Globus pallidus (tissue), 1 donor: ENCODE data around the gene SPEG.
"Not testable (repeated sequence)": the region's sequence is repeated elsewhere in the genome, so short reads cannot be mapped to it uniquely, and the experiment has no call there.

Source experiments
- DNase-seq: peaks from one replicate; pipeline ENCODE4 v3.0.0-alpha.2; 2015; ENCODE audit warnings: low spot score

Gene SPEG

DNA sequence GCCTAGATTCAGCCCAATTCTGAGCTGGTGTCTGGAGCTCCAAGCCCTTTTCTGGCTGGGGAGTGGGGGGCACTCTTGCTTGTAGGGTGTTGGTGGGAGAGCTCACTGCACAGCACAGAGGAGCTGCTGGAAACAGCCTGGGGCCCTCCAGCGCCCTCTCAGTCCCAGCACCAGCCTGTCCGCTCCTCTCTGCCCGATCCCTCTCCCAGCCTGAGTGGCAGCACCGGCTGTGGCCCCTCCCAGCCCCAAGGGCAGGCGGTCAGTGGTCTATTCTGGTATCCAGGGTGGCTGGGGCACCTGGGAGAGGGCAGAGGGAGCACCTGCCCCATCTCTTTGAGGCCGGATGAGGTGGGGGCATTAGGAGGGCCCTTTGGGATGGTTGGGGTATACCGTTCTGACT is 29.7 kb upstream of the SPEG start:
- no peak for DNase-seq

DNA sequence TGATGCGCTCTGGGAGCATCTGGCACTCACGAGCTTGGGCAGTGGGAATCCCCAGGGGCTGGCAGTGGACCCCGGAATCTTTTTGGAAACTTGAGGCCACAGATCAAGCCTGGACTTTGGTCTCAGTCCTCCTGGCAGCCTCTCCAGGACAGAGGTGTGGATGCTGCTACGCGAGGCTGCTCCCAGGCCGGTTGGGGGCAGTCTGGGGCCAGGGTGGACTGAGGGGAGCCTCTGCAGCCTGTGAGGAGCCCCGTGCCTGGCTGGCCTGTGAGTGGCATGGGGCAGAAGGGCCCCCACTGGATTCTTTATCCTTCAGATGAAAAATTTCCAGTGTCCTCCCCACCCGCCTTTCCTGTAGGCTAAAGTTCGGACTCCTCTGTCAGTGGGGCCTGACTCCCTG is 29.2 kb upstream of the SPEG start:
- DNase-seq = no peak

DNA sequence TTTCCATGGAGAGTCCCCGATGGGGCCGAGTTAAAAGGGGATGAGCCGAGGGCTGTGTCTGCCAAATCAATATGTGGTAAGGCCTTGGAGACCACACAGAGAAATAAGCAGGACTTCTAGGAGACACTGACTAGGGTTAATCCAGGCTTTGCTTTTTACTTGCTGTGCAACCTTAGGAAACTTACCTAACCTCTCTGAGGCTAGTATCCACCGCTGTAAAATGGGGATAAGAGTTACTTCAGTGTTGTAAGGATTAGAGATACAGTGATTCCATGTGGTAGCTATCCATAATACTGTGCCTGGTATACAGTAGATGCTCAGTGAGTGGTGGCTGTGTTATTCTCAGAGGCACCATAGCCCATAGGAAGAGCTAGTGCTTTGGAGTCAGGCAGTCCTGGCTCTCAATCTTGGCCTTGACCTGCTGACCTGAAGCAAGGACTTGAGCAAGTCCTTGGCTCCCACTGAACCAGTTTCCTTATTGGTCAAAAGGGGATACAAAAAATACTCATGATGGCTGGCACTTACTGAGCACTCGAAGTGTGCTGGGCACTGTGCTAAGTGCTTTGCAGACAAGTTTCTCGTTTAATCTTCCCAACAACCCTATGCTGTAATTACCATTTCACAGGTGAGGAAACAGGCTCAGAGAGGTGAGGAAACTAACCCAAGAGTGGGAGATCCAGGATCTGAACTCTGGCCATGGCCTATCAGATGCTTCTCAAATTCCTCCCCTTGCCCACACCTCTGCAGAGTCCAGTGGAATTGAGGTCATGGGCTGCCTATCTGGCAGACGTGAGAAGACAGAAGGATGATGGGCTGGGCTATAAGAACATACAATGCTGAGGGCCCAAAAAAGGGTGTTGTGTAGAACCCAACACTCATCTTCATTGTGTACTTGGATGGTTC is 28.4 kb upstream of the SPEG start:
- DNase-seq = no peak

DNA sequence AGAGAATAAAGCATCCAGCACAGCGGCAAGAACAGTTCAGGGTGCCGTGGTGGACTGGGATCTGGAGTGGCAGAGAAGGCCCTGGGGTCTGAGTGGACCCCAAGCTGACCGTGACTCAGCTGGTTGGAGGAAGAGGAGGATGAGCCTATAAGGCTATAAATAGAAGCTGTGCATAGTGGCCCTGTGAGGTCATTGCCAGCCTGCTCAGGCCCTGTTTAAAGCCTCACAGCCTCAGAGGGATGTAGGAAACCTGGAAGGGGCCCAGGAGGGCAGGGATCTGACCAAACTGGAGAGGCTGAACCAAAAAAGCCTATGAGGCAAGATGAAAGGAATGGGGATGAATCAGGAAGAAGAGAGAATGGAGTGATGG is 27.8 kb upstream of the SPEG start:
- DNase-seq = no peak

DNA sequence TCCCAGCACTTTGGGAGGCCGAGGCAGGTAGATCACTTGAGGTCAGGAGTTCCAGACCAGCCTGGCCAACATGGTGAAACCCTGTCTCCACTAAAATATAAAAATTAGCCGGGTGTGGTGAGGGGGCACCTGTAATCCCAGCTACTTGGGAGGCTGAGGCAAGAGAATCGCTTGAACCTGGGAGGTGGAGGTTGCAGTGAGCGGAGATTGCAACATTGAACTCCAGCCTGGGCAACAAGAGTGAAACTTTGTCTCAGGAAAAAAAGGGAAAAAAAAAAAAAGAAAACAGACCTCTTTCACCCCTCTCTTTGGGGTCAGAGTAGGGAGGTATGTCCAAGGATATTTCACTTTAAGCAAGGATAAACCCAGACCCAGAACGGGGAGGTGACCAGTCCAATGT is 27.3 kb upstream of the SPEG start:
- DNase-seq = not testable (repeated sequence)

DNA sequence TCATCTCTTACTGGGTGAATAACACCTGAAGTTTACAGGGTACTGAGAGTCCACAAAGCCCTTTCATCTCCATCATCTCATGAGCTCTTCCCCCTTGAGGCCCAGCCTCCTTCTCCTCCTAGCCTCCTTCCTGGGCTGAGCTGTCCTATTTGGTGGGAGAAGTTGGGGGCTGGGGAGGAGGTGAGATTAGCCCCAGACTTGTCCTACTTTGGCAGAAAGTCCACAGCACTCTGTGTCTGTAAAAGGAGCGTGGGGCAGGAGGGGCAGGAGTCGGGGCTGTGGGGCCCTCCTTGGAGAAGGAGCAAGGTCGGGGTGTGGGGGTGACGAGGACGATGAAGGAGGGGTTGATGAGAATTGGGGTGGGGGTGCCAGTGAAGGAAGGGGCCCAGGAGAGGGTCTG is 26.4 kb upstream of the SPEG start:
- no peak for DNase-seq

DNA sequence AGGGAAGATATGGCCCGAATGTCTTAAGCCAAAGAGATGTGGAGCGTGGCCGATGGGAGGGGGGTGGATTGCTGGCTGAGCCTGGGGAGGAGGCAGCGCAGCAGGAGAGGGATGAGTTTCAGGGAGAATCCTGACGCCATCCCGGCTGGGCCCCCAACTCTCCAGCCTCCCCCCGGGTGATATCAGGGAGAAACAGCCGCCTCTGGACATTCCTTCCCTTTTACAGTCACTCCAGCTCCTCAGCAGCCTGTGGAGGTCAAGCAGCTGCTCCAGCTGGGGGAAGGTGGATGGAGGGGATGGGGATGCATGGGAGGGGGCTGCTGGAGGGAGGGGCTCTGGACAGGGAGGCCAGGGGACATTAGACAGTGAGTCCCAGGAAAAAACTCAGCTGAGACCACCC is 26.0 kb upstream of the SPEG start:
- DNase-seq = no peak

DNA sequence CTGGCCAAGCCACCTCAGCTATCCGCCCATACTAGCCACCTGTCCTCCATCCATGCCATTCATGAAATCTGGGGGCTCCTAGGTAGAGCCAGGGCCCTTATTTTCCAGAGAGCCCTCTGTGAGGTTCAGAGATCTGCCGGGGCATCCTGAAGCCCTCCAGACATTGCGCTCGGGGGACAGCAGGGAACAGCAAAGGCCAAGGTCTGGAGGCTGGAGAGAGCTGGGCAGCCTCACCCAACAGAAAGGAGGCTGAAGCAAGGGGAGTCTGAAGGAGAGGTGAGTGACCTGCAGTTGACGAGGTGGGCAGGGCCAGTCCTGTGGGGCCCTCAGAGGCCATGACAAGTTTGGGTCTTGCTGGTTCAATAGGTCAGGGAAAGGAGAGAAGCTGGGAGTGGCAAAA is 25.0 kb upstream of the SPEG start:
- DNase-seq = no peak

DNA sequence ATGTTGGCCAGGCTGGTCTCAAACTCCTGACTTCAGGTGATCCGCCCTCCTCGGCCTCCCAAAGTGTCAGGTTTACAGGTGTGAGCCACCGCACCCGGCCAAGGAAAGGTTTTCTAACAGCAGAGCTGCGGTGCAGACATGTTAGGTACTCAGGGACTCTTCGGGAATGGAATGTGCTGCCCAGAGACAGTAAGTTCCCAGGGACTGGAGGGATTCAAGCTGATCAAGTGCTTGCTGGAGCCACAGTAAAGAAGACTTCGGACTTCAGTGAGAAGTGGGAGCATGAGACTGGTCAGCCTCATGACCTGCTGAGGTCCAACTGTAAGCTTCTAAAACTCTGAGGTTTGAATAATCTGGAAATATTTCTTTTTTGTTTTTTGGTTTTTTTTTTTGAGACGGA is 24.3 kb upstream of the SPEG start:
- DNase-seq = no peak

DNA sequence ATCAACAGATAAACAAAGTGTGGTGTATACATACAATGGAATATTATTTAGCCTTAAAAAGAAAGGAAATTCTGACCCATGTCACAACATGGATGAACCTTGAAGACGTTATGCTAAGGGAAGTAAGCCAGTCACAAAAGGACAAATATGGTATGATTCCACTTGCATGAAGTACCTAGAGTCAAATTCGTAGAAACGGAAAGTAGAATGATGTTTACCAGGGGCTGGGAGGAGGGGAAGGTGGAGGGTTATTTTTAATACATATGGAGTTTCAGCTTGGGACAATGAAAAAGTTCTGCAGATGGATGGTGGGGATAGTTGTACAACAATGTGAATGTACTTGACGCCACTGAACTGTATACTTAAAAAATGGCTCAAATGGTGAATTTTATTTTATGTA is 19.8 kb upstream of the SPEG start:
- no peak for DNase-seq

DNA sequence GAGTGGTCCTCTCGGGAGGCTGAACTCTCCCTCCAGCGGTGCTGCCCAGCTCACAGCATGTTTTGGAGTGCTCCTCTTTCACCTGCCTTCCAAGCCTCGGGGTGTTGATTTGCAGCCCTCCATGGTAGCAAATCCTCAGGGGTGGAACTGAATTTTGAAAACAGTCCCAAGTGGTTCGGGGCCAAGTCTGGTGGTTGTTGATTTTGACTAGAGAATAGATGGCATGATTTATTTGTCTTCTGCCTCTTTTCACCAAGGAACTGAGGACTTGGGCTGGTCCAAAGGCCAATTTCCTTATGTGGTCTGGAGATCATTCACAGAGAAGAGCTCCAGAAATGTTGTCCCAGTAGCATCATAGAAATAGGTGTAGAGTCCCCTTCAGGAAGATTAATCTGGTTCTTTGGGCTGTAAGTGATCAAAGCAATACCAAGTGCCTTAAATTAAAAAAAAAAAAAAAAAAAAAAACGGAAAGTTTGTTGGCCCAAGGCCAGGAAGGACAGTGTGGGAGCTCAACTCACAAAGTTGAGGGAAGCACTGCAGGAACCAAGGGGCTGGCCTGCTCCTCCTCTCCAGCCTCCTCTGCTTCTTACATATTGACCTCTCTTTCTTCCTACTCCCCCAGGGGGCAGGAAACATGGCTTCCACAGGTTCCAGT is 18.9 kb upstream of the SPEG start:
- DNase-seq = no peak

DNA sequence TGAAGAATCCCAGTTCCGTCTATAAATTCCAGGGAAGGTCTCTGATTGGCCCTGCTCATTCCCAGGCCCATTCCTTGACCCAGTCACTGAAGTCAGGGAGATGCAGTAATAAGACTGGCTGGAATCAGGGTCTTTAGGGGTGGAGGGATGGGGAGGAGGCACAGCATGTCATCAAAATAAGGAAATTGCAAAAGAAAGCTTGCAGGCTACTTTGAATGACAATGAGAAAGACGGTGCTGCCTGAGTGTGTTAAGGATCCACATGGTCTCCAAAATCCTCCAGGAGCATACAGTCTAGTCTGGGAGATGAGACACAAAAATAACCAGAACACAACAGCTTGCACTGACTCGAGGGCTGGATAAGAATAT is 18.4 kb upstream of the SPEG start:
- DNase-seq = no peak

DNA sequence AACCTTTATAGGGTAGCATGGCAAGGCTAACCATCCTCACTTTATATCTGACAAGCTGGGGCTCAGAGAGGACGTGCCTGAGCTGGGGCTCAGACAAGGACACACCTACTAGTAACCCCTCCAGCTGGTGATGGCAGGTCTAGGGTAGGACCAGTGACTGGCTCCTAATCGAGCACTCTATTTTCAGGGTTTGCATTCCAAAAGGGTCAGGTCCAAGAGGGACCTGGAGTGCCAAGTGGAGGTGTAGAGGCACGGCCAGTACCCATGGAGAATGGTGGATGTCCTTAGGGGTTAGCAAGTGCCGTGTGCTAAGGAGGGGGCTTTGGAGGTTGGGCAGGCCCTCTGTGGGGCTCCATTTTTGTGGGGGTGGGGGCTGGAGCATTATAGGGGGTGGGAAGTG is 17.7 kb upstream of the SPEG start:
- DNase-seq = no peak

DNA sequence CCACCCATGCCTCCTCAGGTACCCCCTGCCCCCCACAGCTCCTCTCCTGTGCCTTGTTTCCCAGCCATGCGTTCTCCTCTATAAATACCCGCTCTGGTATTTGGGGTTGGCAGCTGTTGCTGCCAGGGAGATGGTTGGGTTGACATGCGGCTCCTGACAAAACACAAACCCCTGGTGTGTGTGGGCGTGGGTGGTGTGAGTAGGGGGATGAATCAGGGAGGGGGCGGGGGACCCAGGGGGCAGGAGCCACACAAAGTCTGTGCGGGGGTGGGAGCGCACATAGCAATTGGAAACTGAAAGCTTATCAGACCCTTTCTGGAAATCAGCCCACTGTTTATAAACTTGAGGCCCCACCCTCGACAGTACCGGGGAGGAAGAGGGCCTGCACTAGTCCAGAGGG is 17.3 kb upstream of the SPEG start:
- no peak for DNase-seq

DNA sequence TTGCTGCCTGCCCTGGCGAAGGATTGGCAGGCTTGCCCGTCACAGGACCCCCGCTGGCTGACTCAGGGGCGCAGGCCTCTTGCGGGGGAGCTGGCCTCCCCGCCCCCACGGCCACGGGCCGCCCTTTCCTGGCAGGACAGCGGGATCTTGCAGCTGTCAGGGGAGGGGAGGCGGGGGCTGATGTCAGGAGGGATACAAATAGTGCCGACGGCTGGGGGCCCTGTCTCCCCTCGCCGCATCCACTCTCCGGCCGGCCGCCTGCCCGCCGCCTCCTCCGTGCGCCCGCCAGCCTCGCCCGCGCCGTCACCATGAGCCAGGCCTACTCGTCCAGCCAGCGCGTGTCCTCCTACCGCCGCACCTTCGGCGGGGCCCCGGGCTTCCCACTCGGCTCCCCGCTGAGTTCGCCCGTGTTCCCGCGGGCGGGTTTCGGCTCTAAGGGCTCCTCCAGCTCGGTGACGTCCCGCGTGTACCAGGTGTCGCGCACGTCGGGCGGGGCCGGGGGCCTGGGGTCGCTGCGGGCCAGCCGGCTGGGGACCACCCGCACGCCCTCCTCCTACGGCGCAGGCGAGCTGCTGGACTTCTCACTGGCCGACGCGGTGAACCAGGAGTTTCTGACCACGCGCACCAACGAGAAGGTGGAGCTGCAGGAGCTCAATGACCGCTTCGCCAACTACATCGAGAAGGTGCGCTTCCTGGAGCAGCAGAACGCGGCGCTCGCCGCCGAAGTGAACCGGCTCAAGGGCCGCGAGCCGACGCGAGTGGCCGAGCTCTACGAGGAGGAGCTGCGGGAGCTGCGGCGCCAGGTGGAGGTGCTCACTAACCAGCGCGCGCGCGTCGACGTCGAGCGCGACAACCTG is 16.3 kb upstream of the SPEG start, which contains the start of gene DES:
Gene DES (plus strand): TSS at position 223 of the 857 bp plus-strand sequence. CDS start 86 bp downstream, at position 309.
- no peak for DNase-seq

DNA sequence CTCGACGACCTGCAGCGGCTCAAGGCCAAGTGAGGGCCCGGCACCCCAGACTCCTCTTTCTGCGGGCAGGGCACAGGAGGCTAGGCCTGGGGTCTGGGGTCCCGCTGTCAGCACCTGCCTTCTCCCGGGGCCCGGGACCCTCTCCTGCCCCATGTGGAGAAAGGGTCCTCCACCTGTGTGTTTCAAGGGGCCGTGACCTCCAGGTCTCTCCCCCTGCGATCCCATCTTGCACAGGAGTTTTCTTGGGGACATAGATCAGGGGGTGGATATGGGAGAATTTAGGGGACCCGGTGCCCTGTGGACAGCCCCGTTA is 15.7 kb upstream of the SPEG start:
- no peak for DNase-seq

DNA sequence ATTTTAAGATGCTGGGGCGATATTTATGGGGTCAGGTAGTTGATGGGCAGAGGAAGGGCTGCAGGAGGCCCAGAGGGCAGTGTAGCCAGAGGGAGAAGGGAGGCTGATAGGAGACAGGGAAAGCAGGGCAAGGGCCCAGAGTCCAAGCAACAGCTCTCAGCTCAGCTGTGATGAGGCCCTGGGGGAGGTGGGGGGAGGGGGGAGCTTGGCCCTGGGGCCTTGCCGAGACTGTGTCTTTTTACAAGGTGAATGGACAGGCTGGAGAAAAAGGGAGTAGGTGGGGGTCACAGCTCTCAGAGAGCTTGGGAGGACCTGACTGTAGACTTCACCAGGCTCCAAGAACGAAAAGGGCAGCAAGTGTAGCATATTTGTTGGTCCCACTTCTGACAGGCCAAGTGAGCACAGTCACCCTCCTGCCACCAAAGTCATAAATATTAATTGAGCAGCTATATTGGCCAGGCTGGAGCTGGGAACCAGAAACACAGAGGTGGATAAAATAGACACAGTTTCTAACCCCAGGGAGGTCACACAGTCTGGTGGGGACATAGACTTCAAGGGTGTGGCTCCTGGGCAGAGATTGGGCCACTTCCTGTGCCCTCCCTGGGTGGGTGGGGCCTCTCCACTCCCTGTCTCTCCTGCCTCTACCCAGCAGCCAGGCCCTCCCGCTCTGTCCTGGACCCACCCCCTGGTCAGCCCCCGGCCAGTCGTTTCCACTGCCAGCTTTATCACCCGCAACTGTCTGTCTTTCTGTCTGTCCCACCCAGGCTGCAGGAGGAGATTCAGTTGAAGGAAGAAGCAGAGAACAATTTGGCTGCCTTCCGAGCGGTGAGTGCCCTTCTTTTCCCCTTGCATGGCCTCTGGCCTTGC is 15.1 kb upstream of the SPEG start:
- DNase-seq = no peak

DNA sequence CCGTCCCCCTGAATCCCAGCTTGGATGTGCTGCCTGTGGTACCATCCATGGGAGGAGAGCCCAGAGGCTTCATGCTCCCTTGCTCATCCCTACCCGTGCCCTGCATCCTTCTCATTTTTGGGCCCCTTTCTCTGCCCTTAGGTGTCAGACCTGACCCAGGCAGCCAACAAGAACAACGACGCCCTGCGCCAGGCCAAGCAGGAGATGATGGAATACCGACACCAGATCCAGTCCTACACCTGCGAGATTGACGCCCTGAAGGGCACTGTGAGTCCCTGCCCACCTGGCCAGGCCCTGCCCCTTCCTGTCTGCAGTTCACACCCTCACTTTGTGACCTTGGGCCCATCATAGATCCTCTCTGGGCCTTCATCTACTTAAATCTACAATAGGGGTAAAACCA is 14.0 kb upstream of the SPEG start:
- DNase-seq = no peak

DNA sequence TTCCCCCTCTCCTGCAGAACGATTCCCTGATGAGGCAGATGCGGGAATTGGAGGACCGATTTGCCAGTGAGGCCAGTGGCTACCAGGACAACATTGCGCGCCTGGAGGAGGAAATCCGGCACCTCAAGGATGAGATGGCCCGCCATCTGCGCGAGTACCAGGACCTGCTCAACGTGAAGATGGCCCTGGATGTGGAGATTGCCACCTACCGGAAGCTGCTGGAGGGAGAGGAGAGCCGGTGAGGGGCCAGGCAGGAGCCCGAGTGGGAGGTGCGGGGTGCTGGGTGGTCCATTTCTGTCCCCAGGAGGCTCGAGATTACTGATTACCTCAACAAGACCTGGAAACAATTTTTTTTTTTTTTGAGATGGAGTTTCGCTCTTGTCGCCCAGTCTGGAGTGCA is 13.3 kb upstream of the SPEG start:
- no peak for DNase-seq

DNA sequence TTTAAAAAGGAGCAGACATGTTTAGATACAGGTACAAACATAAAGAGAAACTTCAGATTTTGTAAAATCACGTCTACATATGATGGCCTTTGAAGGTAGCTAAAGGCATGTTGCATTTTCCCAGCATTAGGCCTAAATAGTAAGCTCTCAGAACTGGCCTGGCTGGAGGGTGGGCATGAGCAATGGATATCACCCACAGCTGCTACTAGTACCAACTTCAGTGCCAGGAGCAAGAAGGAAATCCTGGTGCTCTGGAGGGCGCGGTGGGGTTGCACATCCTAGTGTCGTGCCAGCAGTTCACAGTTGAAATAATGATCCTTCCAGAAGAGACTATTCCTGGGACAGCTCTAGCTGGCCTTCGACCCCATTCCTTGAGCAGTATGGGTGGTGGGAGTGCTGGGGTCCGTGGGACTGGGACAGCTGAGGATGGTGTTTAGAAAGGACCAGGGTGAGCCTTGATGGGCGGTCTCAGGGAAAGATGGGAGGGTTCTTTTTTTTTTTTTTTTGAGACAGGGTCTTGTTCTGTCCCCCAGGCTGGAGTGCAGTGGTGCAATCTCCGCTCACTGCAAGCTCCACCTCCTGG is 11.6 kb upstream of the SPEG start:
- DNase-seq = no peak

DNA sequence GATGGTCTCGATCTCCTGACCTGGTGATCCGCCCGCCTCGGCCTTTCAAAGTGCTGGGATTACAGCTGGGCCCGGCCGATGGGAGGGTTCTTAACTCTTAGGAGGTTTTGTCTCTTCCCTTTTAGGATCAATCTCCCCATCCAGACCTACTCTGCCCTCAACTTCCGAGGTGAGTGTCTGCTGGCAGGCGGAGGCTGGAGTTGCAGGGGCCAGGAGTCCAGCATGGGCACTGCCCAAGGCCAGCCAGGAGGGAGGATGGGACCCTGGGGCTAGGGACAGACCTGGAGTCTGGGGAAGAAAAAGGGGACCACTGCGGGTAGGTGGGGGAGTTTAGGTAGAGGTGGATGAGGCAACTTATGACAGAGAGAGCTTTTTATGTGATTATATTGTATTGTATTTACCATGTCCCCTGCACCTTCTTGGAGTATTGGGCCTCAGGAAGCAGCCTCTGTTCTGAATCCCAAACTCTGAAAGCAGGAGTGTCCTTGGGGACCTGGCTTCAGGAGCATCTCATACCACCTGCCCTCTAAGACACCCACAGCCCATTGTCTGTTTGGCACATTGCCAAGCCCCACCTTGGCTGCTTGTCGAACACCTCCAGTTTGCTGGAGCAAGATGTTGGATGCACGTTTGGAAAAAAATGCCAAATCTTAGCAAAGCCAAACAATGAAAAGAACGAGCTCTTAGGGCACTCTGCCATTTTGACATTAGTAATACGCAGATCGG is 10.8 kb upstream of the SPEG start:
- no peak for DNase-seq
